ENCODE results near the gene QSOX1. TPM values are rescaled to one million over a fixed set of nuclear protein-coding genes. Genes with fewer than 3 reads are reported as not detected.
A peak's percentile ranks its signal among the peaks of the same experiment; 100 is the strongest.
"Not testable (repeated sequence)": the region's sequence is repeated elsewhere in the genome, so short reads cannot be mapped to it uniquely, and the experiment has no call there.

QSOX1 gene
- 54.2 and 56.2 TPM in 2 replicates for total RNA-seq

- peaks cover 29% of the 10 kb centered on the region for H3K4me1 Mint-ChIP-seq
- peaks cover 3% of the 10 kb centered on the region for H3K36me3 Mint-ChIP-seq (ENCODE audit: low read depth)
- peak within 1 kb of the TSS; percentile 93 for H3K27ac Mint-ChIP-seq
- H3K4me3 Mint-ChIP-seq, result peak within 1 kb of the TSS; percentile 95
- no peaks in the 10 kb centered on the region for H3K9me3 Mint-ChIP-seq
- no peaks in the 10 kb centered on the region for H3K27me3 Mint-ChIP-seq
- intact Hi-C loops (cut with micrococcal nuclease), result loop anchor here (1.0 to 10.0 kb wide), 4 partner anchors 200 to 790 kb away; partner anchors contain the start of genes AXDND1, CEP350, TOR1AIP1 and TOR1AIP2
- peak; percentile 96 for DNase-seq
These were observed at the start of gene QSOX1 for GRCh38 chr1:180154325-180155181. TSS of gene QSOX1 (plus strand) at chr1:180154869. CDS start at chr1:180154908, 39 bp downstream.

- intact Hi-C loops (cut with micrococcal nuclease), result no loop called here
- Mint-ChIP-seq H3K9me3 (no peaks in the 10 kb centered on the region), H3K36me3 (ENCODE audit: low read depth) (peaks cover 40% of the 10 kb centered on the region), H3K27ac (no peak overlapping the region), H3K4me1 (no peaks in the 10 kb centered on the region), H3K4me3 (no peak overlapping the region), H3K27me3 (no peaks in the 10 kb centered on the region)
- DNase-seq, result no peak
These were observed 42.6 kb upstream of the QSOX1 start for GRCh38 chr1:180112091-180112490.

GRCh38 chr1:180112984-180113647 is 41.6 kb upstream of the QSOX1 start:
- Mint-ChIP-seq H3K9me3 (no peaks in the 10 kb centered on the region), H3K4me3 (no peak overlapping the region), H3K27ac (no peak overlapping the region), H3K36me3 (ENCODE audit: low read depth) (peaks cover 40% of the 10 kb centered on the region), H3K27me3 (no peaks in the 10 kb centered on the region), H3K4me1 (no peaks in the 10 kb centered on the region)
- intact Hi-C loops (cut with micrococcal nuclease), result no loop called here
- no peak for DNase-seq

- H3K4me1 Mint-ChIP-seq, result no peaks in the 10 kb centered on the region
- intact Hi-C loops (cut with micrococcal nuclease), result no loop called here
- no peaks in the 10 kb centered on the region for H3K27me3 Mint-ChIP-seq
- H3K4me3 Mint-ChIP-seq, result no peak overlapping the region
- H3K27ac Mint-ChIP-seq, result no peak overlapping the region
- DNase-seq, result no peak
- H3K9me3 Mint-ChIP-seq, result no peaks in the 10 kb centered on the region
- peaks cover 33% of the 10 kb centered on the region for H3K36me3 Mint-ChIP-seq (ENCODE audit: low read depth)
These were observed 40.2 kb upstream of the QSOX1 start for GRCh38 chr1:180114396-180114945.

GRCh38 chr1:180116964-180117763 is 37.5 kb upstream of the QSOX1 start:
- no peak overlapping the region for H3K27ac Mint-ChIP-seq
- H3K36me3 Mint-ChIP-seq (ENCODE audit: low read depth), result peaks cover 16% of the 10 kb centered on the region
- peaks cover 2% of the 10 kb centered on the region for H3K27me3 Mint-ChIP-seq
- H3K4me3 Mint-ChIP-seq, result no peak overlapping the region
- intact Hi-C loops (cut with micrococcal nuclease), result no loop called here
- H3K4me1 Mint-ChIP-seq, result no peaks in the 10 kb centered on the region
- DNase-seq, result no peak
- no peaks in the 10 kb centered on the region for H3K9me3 Mint-ChIP-seq

- DNase-seq, result no peak
- Mint-ChIP-seq H3K4me1 (no peaks in the 10 kb centered on the region), H3K4me3 (no peak overlapping the region), H3K27ac (no peak overlapping the region), H3K36me3 (ENCODE audit: low read depth) (peaks cover 12% of the 10 kb centered on the region), H3K27me3 (peaks cover 2% of the 10 kb centered on the region), H3K9me3 (no peaks in the 10 kb centered on the region)
- intact Hi-C loops (cut with micrococcal nuclease), result no loop called here
These were observed 36.9 kb upstream of the QSOX1 start for GRCh38 chr1:180117764-180118116.

- peaks cover 2% of the 10 kb centered on the region for H3K27me3 Mint-ChIP-seq
- intact Hi-C loops (cut with micrococcal nuclease), result no loop called here
- no peak for DNase-seq
- H3K9me3 Mint-ChIP-seq, result no peaks in the 10 kb centered on the region
- no peaks in the 10 kb centered on the region for H3K4me1 Mint-ChIP-seq
- H3K36me3 Mint-ChIP-seq (ENCODE audit: low read depth), result peaks cover 6% of the 10 kb centered on the region
- no peak overlapping the region for H3K4me3 Mint-ChIP-seq
- H3K27ac Mint-ChIP-seq, result no peak overlapping the region
These were observed 34.8 kb upstream of the QSOX1 start for GRCh38 chr1:180119837-180120236.

- intact Hi-C loops (cut with micrococcal nuclease), result no loop called here
- no peaks in the 10 kb centered on the region for H3K9me3 Mint-ChIP-seq
- H3K27ac Mint-ChIP-seq, result no peak overlapping the region
- no peaks in the 10 kb centered on the region for H3K36me3 Mint-ChIP-seq (ENCODE audit: low read depth)
- no peak for DNase-seq
- no peak overlapping the region for H3K4me3 Mint-ChIP-seq
- H3K27me3 Mint-ChIP-seq, result peaks cover 2% of the 10 kb centered on the region
- H3K4me1 Mint-ChIP-seq, result peaks cover 6% of the 10 kb centered on the region
These were observed 31.2 kb upstream of the QSOX1 start for GRCh38 chr1:180123463-180123936.

- Mint-ChIP-seq H3K4me1 (peaks cover 13% of the 10 kb centered on the region), H3K36me3 (ENCODE audit: low read depth) (no peaks in the 10 kb centered on the region), H3K27me3 (peaks cover 6% of the 10 kb centered on the region), H3K27ac (no peak overlapping the region), H3K9me3 (no peaks in the 10 kb centered on the region), H3K4me3 (no peak overlapping the region)
- intact Hi-C loops (cut with micrococcal nuclease), result no loop called here
- DNase-seq, result no peak
These were observed 24.0 kb upstream of the QSOX1 start for GRCh38 chr1:180130651-180131050.

GRCh38 chr1:180131510-180131909 is 23.2 kb upstream of the QSOX1 start:
- intact Hi-C loops (cut with micrococcal nuclease), result no loop called here
- Mint-ChIP-seq H3K36me3 (ENCODE audit: low read depth) (no peaks in the 10 kb centered on the region), H3K27ac (peak overlapping the region; percentile 6), H3K27me3 (peaks cover 12% of the 10 kb centered on the region), H3K4me3 (no peak overlapping the region), H3K9me3 (no peaks in the 10 kb centered on the region), H3K4me1 (peaks cover 9% of the 10 kb centered on the region)
- no peak for DNase-seq

- no peaks in the 10 kb centered on the region for H3K9me3 Mint-ChIP-seq
- H3K4me3 Mint-ChIP-seq, result no peak overlapping the region
- H3K4me1 Mint-ChIP-seq, result peaks cover 7% of the 10 kb centered on the region
- intact Hi-C loops (cut with micrococcal nuclease), result no loop called here
- DNase-seq, result no peak
- H3K27me3 Mint-ChIP-seq, result peaks cover 20% of the 10 kb centered on the region
- H3K27ac Mint-ChIP-seq, result no peak overlapping the region
- H3K36me3 Mint-ChIP-seq (ENCODE audit: low read depth), result no peaks in the 10 kb centered on the region
These were observed 21.5 kb upstream of the QSOX1 start for GRCh38 chr1:180133193-180133592.

GRCh38 chr1:180133688-180134087 is 21.0 kb upstream of the QSOX1 start:
- H3K9me3 Mint-ChIP-seq; H3K4me3 Mint-ChIP-seq; H3K36me3 Mint-ChIP-seq (ENCODE audit: low read depth); H3K4me1 Mint-ChIP-seq; DNase-seq; intact Hi-C loops (cut with micrococcal nuclease); H3K27ac Mint-ChIP-seq: not testable (repeated sequence)
- H3K27me3 Mint-ChIP-seq, result peaks cover 22% of the 10 kb centered on the region

- Mint-ChIP-seq H3K4me1 (peaks cover 7% of the 10 kb centered on the region), H3K36me3 (ENCODE audit: low read depth) (no peaks in the 10 kb centered on the region), H3K27ac (no peak overlapping the region), H3K4me3 (no peak overlapping the region), H3K9me3 (no peaks in the 10 kb centered on the region), H3K27me3 (peaks cover 22% of the 10 kb centered on the region)
- intact Hi-C loops (cut with micrococcal nuclease), result no loop called here
- DNase-seq, result no peak
These were observed 19.1 kb upstream of the QSOX1 start for GRCh38 chr1:180135535-180135934.

Data from activated CD4-positive, alpha-beta T cell treated with anti-CD3 and anti-CD28 coated beads, Interleukin-2, amount 10 ng/mL, durations not matched to agents 24 days and 14 days (primary cell).